MV-4-11 (cell line): Measurements from ENCODE around the gene GTF2IRD2.
A peak's percentile ranks its signal among the peaks of the same experiment; 100 is the strongest.
"Not testable (repeated sequence)": the region's sequence is repeated elsewhere in the genome, so short reads cannot be mapped to it uniquely, and the experiment has no call there.

ENCODE experiments used
- DNase-seq: peaks from one replicate; lab custom pipeline; 2025; lab: John Stamatoyannopoulos, UW

The GTF2IRD2 gene

GRCh38 chr7:74788369-74789150 is 62.8 kb downstream of the GTF2IRD2 start:
- DNase-seq, result peak; percentile 85

GRCh38 chr7:74783595-74783994 is 67.8 kb downstream of the GTF2IRD2 start:
- DNase-seq, result not testable (repeated sequence)

- DNase-seq, result not testable (repeated sequence)
Observed at GRCh38 chr7:74781746-74782145, 69.7 kb downstream of the GTF2IRD2 start.

- not testable (repeated sequence) for DNase-seq
Observed at GRCh38 chr7:74779053-74779452, 72.4 kb downstream of the GTF2IRD2 start.

GRCh38 chr7:74775111-74775510 is 76.3 kb downstream of the GTF2IRD2 start:
- not testable (repeated sequence) for DNase-seq

GRCh38 chr7:74773760-74774750 is 77.3 kb downstream of the GTF2IRD2 start, which contains the start of gene NCF1:
NCF1 (plus strand) TSS chr7:74774011; CDS start chr7:74774032, 21 bp downstream.
- DNase-seq, result not testable (repeated sequence)

GRCh38 chr7:74772093-74772492 is 79.3 kb downstream of the GTF2IRD2 start:
- not testable (repeated sequence) for DNase-seq

GRCh38 chr7:74770062-74770461 is 81.3 kb downstream of the GTF2IRD2 start:
- DNase-seq, result not testable (repeated sequence)

GRCh38 chr7:74766991-74767390 is 84.4 kb downstream of the GTF2IRD2 start:
- DNase-seq, result not testable (repeated sequence)

- not testable (repeated sequence) for DNase-seq
Observed at GRCh38 chr7:74766509-74766908, 84.9 kb downstream of the GTF2IRD2 start.

GRCh38 chr7:74765205-74765918 is 86.0 kb downstream of the GTF2IRD2 start:
- DNase-seq, result not testable (repeated sequence)

GRCh38 chr7:74758982-74759381 is 92.4 kb downstream of the GTF2IRD2 start:
- not testable (repeated sequence) for DNase-seq

- DNase-seq, result not testable (repeated sequence)
Observed at GRCh38 chr7:74758268-74758667, 93.1 kb downstream of the GTF2IRD2 start.

GRCh38 chr7:74756673-74757072 is 94.7 kb downstream of the GTF2IRD2 start:
- DNase-seq, result not testable (repeated sequence)

- DNase-seq, result not testable (repeated sequence)
Observed at GRCh38 chr7:74753921-74754482, 97.4 kb downstream of the GTF2IRD2 start.
